IPS-18c (cell line): ENCODE results near the gene MCRIP1.
"Not testable (repeated sequence)": the region's sequence is repeated elsewhere in the genome, so short reads cannot be mapped to it uniquely, and the experiment has no call there.

Experiments used
- H3K4me3 ChIP-seq: 2 replicates; pipeline ENCODE4 v1.7.0; 2013; ENCODE audit warnings: low read depth, mild to moderate bottlenecking, low read length, moderate library complexity; ENCODE audit not compliant: insufficient read depth
- H3K9me3 ChIP-seq: one replicate; pipeline ENCODE4 v1.6.1; 2013; ENCODE audit warnings: mild to moderate bottlenecking, low read length, moderate library complexity; ENCODE audit not compliant: control insufficient read depth, insufficient read depth

The MCRIP1 gene

DNA sequence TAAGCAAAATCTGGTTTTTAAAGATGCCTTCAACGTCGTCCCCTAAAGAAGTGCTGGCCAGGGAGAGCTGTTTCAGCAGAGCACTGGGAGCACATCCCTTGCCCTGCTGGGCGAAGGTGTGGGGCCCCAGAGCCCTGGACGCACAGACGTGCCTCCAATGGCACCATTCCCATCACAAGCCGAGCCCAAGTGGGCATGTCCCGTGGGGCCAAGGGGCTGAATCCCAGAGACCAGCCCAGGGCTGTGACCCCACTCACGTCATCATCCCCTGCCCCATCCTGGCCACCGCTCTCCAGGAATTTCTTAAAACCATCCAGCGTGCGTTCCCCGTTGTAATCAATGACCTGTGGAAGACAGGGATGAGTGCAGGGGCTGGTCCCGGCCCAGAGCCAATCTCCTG, 11.8 kb upstream of the MCRIP1 start:
- H3K9me3 ChIP-seq = peaks cover 3% of the 10 kb centered on the region

GRCh38 chr17:81844327-81844851, 11.3 kb upstream of the MCRIP1 start:
- peaks cover 3% of the 10 kb centered on the region for H3K9me3 ChIP-seq
- H3K4me3 ChIP-seq = no peak overlapping the region

More for the DNA sequence above, 11.8 kb upstream of the MCRIP1 start:
- no peak overlapping the region for H3K4me3 ChIP-seq

DNA sequence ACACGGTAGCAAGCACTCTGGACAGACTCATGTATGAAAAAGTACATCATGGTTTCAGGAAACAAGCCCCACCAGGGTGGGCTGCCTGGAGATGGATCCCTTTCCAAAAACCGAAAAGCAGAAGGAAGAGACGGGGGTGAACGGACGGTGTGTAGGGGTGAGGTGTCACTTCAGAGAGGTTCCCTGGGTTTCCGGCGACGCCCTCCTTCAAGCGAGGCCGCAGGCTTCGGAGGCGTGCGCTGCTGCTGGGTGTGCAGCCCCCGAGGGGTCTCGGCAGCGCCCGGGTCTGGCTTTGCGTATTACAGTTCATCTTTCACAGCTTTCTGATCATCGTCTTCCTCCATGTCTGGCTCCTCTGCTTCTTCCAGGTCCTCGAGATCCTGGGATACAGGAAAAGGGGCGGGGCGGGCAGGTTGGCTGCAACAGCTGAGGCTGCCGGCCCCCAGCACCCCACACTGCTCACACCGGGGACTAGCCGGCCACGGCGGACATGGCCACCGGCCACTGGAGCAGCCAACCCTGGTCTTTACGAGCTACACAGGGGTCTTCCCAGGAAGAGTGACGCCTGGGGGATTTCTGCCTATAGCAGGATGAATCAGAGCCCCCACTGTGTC, 10.7 kb upstream of the MCRIP1 start:
- H3K4me3 ChIP-seq = no peak overlapping the region
- H3K9me3 ChIP-seq = peaks cover 3% of the 10 kb centered on the region

GRCh38 chr17:81842725-81843504, 9.8 kb upstream of the MCRIP1 start:
- H3K9me3 ChIP-seq = peaks cover 3% of the 10 kb centered on the region
- no peak overlapping the region for H3K4me3 ChIP-seq

- H3K4me3 ChIP-seq = no peak overlapping the region
- peaks cover 3% of the 10 kb centered on the region for H3K9me3 ChIP-seq
Observed at GRCh38 chr17:81842378-81842724, 9.3 kb upstream of the MCRIP1 start.

- peaks cover 3% of the 10 kb centered on the region for H3K9me3 ChIP-seq
- H3K4me3 ChIP-seq = no peak overlapping the region
Observed at GRCh38 chr17:81841866-81842265, 8.8 kb upstream of the MCRIP1 start.

DNA sequence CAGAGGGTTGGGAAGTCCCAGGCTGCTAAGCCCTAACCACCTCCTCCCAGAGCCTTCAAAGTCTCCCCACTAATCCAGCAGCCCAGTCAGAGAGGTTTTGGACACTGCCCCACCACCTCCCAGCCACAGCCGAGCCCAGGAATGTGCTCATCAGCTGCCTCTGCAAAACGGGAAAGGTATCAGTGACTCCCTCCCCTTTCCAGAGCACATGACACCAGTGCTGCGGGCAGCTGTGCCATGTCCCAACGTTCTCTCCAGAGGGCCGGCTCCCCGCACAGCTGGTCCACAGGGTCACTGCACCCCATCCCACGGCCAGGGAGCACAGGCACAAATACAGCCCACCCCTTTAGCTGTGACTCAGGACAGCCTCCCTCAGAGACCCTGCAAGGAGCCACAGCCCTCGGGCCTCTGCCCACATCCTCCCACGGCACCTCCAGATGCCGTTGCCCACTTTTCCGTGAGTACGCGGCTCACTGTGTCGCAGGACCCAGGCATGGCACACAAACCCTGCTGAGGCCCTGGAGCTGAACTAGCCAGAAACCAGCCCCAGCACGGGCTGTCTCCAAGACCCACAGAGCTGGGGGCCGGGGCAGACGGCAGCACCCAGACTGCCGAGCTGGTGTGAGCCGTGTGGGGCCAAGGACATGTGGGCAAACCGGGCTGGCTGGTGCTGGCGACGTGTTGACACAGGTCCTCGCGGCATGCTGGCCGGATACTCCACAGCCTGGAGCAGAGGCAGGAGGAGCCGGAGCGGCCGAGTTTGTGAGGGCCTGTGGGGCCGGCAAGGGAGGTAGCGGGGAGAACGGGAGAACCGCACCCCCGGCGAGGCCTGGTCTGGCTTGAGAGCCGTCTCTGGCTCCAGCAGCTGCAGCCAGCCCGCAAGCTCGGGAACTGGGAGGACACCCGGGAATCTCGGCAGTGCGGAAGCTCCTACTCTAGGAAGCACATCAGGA, 8.0 kb upstream of the MCRIP1 start:
- Histone ChIP-seq H3K9me3 (peaks cover 3% of the 10 kb centered on the region), H3K4me3 (no peak overlapping the region)

GRCh38 chr17:81840059-81840458, 7.0 kb upstream of the MCRIP1 start:
- not testable (repeated sequence) for H3K4me3 ChIP-seq, H3K9me3 ChIP-seq

- Histone ChIP-seq H3K9me3 (no peaks in the 10 kb centered on the region), H3K4me3 (no peak overlapping the region)
Observed at GRCh38 chr17:81839301-81839700, 6.2 kb upstream of the MCRIP1 start.

- Histone ChIP-seq H3K9me3 (no peaks in the 10 kb centered on the region), H3K4me3 (no peak overlapping the region)
Observed at GRCh38 chr17:81838753-81839255, 5.7 kb upstream of the MCRIP1 start.

DNA sequence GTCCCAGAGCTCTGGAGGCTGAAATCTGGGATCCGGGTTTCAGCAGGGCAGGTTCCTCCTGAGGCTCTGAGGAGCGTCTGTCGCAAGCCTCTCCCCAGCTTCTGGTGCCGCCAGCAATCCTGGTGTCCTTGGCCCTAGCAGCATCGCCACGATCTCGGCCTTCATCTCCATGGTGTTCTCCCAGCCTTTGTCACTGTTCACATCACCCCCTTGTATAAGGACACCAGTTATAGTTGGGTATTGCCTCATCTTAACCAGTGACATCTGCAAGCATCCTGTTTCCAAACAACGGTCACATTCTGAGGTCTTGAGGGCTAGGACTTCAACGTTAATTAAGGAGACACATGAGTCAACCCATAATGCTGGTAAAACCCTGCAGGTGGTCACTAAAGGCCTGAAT, 4.5 kb upstream of the MCRIP1 start:
- Histone ChIP-seq H3K9me3 (no peaks in the 10 kb centered on the region), H3K4me3 (no peak overlapping the region)

DNA sequence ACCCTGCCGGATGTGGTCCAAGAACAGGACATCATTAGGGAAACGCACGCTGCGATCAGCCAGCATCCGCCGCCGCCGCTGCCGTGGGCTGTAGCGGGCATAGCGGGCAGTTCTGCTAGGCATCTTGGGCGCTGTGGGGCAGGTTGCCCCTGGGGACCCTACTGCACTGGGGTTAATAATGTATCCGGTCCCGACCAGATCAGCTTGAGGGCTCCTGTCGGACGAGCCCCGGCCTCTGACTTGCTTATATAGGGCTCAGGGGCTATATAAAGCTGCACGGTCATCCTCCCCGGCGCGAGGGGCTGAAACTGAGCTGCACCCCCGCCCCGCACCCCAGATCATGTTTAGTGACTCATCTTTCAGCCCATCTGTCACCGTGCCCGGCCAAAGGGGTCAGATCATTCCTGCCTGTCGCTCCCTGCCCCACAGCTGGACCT, 1.8 kb upstream of the MCRIP1 start, which contains the start of gene PPP1R27:
PPP1R27 (minus strand) TSS at position 220 of the 437 bp plus-strand sequence; CDS start at position 123, 97 bp downstream.
- H3K4me3 ChIP-seq = peak within 1 kb of the TSS; percentile 73
- no peaks in the 10 kb centered on the region for H3K9me3 ChIP-seq

GRCh38 chr17:81833921-81834830, 1.1 kb upstream of the MCRIP1 start:
- H3K9me3 ChIP-seq = no peaks in the 10 kb centered on the region
- H3K4me3 ChIP-seq = peak overlapping the region; percentile 73

- H3K9me3 ChIP-seq = no peaks in the 10 kb centered on the region
- peak overlapping the region; percentile 94 for H3K4me3 ChIP-seq
Observed at GRCh38 chr17:81832608-81833159, 407 bp downstream of the MCRIP1 start.

- H3K4me3 ChIP-seq = peak overlapping the region; percentile 94
Observed at GRCh38 chr17:81831957-81832607, 1.0 kb downstream of the MCRIP1 start.

More at GRCh38 chr17:81831957-81832607, 1.0 kb downstream of the MCRIP1 start:
- no peaks in the 10 kb centered on the region for H3K9me3 ChIP-seq
